ENCODE measurements around the gene SPCS1.

DNA sequence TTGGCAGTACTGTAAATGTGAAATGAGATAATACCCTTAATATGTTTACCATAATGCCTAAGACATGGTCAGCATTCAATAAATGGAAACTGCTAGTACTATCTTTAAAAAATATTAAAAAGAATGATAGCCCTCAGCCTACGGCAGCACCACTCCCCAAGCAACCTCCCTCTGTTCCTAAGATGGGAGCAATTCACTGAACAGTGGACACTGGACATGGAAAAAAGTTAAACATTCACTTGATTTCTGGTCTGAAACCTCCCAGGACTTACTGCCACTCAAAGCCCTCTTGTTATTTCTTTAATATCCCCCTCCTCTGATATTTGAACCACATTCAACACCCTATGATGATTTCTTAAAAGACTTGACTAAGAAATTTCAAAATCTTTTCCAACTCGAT lies 37.8 kb downstream of the SPCS1 start:
- TF ChIP-seq, protein P1, sequence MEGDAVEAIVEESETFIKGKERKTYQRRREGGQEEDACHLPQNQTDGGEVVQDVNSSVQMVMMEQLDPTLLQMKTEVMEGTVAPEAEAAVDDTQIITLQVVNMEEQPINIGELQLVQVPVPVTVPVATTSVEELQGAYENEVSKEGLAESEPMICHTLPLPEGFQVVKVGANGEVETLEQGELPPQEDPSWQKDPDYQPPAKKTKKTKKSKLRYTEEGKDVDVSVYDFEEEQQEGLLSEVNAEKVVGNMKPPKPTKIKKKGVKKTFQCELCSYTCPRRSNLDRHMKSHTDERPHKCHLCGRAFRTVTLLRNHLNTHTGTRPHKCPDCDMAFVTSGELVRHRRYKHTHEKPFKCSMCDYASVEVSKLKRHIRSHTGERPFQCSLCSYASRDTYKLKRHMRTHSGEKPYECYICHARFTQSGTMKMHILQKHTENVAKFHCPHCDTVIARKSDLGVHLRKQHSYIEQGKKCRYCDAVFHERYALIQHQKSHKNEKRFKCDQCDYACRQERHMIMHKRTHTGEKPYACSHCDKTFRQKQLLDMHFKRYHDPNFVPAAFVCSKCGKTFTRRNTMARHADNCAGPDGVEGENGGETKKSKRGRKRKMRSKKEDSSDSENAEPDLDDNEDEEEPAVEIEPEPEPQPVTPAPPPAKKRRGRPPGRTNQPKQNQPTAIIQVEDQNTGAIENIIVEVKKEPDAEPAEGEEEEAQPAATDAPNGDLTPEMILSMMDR (IDR thresholded peaks at IDR 0.05 in 4 of 5, conservative IDR thresholded peaks at IDR 0.05 in 1 of 5) = no peak
- TF ChIP-seq POLR2A (IDR thresholded peaks at IDR 0.05) = no peak
